GM19099 (cell line): ENCODE data around the gene OR5M11.

Experiments
- POLR2A ChIP-seq: IDR thresholded peaks from 3 replicates; pipeline ENCODE4 v1.6.1; 2011; ENCODE audit warnings: low read depth; ENCODE audit not compliant: insufficient read length; ENCODE audit errors: extremely low read depth

OR5M11 gene

DNA sequence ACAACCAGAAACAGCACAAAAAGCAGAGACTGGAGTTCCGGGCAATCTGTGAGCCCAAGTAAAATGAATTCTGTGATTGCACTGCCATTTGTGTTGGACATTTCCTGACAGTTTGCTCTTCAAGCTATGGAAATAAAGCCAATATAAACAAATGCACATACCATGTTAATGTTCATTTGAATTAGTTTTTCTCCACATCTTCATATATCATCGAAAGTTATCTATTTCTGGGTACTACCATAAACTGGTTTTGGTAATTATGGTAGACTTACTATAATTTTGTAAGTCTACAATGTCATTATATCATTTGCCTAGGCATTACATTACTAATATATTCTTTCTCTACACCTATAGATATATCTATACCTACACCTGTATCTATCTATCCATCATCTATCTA is at the start of gene OR5M11:
Gene OR5M11 (minus strand): TSS at position 101 of the 400 bp plus-strand sequence. CDS start 0 bp downstream, at position 101.
- no peak for TF ChIP-seq POLR2A

DNA sequence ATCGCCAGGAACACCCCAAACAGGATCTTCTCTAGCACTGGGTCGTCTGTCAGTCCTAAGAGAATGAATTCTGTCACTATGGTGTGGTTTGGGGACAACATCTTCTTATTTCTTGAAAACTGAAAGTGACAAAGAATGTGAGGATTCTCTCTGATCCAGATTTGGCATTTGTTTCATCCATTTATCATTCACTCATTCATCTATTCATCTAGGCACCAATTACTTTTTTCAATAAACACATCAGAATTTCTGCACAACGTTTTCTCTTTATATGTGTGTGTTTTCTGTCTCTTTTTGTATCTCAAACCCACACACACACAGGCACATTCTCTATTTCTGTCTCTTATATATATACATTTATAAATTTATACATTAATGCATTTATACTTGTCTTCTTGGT is 34.6 kb upstream of the OR5M11 start, which contains the start of gene OR5M10:
Gene OR5M10 (minus strand): TSS at position 101 of the 400 bp plus-strand sequence. CDS start 0 bp downstream, at position 101.
- no peak for TF ChIP-seq POLR2A

DNA sequence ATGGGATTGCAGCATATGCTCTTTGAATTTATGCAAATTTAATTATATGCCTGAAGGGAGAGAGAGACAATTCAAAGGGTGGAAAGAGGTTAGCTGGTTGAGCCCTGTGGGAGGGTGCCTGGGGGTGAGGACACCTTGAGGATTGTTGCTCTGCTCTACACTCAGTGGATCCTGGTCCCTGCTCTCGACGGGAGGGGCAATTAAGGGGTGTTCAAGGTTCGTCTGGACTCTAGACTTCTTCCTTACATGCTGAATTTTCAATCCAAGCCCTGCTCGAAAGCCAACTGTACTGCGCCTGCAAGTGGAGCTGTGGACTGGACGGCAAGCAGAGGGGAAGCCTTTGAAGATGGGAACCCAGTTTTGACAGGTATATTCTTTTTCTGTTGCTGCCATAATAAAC is 15.5 kb upstream of the OR5M11 start:
- TF ChIP-seq POLR2A, result no peak

DNA sequence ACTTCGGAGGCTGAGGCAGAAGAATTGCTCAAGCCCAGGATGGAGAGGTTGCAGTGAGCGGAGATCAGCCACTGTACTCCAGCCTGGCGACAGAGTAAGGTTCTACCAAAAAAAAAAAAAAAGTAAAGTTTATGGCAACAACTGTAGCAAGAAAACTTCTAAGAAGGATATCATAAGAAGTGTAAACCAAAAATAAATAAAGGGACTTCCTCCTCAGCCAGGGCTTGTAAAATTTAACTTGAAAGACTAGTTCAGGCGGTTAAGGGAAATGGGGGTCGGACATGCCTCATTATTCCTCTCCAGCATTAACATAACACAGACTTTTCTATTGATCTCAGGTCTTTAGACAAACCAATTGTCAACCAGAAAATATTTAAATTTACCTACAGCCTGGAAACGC is 2.5 kb upstream of the OR5M11 start:
- TF ChIP-seq POLR2A, result no peak

DNA sequence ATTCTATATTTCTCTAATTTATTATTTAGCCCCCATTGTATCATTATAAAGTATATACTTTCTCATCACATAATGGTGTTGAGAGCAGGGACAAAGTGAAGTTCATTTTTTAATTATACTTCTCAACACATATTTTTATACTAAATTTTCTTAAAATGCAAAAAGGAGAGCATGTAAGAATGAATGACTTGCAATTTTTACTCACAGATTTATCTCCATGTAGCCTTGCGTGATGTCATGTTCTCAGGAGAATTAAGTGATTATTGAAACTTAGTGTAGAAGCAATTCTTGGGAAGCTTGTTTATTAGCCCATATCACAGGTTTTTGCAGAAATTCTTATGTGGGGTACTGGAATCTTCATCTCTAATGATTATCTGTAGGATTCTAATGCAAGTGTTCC is 682 bp upstream of the OR5M11 start:
- TF ChIP-seq POLR2A, result no peak

DNA sequence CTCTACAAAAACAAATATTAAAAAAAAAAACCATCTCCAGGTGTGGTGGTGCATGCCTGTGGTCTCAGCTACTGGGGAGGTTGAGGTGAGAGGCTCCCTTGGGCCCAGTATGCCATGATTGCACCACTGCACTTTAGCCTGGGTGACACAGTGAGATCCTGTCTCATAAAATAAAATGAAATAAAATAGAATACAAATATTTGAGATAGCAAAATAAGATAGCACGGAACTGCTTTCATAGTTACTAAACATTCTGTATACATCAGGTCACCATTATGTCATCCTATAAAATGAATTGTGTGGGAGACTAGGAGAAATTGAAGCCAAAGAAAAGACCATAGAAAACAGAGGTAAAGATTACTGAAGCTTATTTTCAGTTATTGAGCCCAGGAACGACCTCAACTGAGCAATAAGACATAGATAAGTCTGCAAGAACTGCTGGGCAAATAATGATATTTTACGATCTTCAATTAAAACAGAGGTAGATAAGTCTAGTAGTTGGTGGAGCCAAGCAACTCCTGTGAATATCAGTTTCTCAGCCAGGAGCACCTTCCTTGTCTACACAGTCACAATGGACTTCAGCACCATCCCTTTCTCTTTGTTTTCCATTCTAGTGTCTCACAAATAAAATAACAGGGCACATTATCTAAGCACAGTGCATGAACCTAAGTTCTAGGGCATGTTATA is 9.9 kb downstream of the OR5M11 start:
- TF ChIP-seq POLR2A, result no peak

DNA sequence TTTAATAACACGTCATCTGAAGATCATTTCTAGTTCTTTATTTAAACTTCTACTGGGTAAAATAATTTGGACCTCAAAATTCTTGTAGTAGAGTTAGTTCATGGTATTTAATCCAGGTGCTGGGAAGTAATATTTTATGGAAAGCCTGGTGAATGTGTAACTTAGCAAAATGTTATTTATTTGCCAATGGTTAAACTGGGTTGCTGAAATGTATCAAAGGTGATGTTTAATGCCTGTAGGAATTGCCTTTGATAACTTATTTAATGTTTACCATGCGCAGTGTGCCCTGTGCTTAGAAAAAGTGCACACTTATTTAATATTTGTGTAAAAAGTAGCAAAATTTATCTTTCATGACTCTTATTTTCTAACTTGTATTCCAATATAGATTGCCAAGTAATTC is 11.2 kb downstream of the OR5M11 start:
- no peak for TF ChIP-seq POLR2A

DNA sequence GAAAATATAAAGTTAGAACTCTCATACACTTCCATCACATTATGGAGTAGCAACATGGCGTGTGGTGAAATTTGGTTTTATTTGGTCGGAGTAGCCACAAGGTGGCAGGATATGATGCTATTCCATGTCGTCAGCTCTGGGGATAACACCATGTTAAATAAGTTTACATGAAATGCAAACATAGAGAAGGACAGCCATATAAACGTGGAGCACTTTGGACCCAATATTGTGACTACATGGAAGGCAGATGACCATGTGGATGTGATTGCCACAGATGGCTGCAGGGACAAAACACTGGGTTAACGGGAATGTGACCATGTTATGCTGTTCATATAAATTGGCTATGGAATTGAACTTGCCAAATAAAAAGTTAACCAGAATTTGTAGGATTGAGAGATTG is 21.0 kb downstream of the OR5M11 start:
- no peak for TF ChIP-seq POLR2A

DNA sequence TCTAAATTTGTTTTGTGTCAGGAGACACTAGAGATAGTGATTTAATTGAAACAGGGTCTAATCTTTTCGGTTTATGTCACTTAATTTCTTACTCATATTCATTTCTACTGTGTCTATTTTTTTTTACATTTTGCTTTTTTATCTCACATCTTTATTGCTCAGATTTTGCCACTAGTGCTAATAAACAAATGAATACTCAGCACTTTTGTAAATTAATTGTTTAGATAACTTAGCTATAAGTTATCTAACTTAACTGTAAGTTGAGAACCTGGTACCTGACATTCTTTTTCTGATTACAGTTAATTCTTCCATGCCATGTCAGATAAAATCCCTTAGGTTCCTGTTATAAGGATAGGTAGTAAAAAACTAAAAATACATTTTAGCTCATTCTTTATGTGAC is 29.8 kb downstream of the OR5M11 start:
- no peak for TF ChIP-seq POLR2A

DNA sequence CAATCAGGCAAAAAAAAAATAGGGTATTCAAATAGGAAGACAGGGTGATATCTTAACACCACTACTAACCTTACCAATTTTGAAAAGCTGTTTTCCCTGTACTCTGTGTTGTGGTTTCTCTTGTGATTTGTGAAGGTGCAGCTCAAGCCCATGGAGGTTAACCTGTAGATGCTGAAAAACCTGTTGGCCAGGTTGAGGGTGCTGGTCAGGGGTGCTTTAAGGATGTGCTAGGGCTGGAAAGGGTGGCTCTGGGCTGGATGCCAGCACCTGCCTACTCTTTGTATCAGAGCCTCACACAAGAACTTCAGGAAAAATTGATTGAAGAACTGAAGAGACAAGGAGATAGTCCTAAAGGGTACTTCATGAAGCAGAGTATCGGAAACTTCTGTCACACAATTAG is 33.6 kb downstream of the OR5M11 start:
- no peak for TF ChIP-seq POLR2A

DNA sequence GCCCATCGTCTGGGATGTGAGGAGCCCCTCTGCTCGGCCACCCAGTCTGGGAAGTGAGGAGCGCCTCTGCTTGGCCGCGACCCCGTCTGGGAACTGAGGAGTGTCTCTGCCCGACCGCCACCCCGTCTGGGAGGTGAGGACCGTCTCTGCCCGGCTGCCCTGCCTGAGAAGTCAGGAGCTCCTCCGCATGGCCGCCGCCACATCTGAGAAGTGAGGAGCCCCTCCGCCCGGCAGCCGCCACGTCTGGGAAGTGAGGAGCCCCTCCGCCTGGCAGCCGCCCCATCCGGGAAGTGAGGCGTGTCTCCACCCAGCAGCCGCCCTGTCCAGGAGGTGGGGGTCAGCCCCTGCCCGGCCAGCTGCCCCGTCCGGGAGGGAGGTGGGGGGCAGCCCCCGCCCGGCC is 46.0 kb downstream of the OR5M11 start:
- TF ChIP-seq POLR2A, result no peak

DNA sequence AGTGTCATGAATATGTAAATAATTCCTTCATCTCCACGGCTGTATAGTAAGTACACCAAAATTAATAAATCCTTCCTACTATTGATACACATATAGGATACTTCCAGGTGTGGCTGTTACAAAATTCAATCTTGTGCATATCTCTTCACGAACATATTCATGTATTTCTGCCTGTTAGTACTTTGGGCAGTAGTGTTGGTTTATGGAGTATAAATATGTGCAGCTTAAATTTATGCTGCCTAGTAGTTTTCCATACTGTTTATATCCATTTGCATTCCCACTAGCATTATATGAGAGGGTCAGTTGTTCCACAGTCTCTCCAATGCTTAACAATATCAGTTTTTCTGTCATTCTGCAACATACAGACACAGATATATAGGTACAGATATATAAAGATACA is 47.9 kb downstream of the OR5M11 start:
- no peak for TF ChIP-seq POLR2A
